GM12892 (cell line): ENCODE results near the gene RAPGEF1.

Source experiments
- DNase-seq: peaks from one replicate; pipeline ENCODE4 v3.0.0; 2011; ENCODE audit not compliant: insufficient read length
- FAIRE-seq: peaks from 2 replicates; lab custom pipeline; 2011; peaks lifted over from hg19 to GRCh38; lab: Jason Lieb, UNC
- POLR2A ChIP-seq: IDR thresholded peaks from 2 replicates; pipeline ENCODE4 v1.6.1; 2011; ENCODE audit warnings: low read depth, low read length, control low read depth
- POLR2AphosphoS5 ChIP-seq: IDR thresholded peaks from 2 replicates; pipeline ENCODE4 v1.6.1; 2011; ENCODE audit warnings: low read depth, low read length, control low read depth
- TAF1 ChIP-seq: IDR thresholded peaks from 2 replicates; pipeline ENCODE4 v1.6.1; 2011; ENCODE audit warnings: low read depth, mild to moderate bottlenecking, control low read depth, low read length, borderline replicate concordance

RAPGEF1 gene

DNA sequence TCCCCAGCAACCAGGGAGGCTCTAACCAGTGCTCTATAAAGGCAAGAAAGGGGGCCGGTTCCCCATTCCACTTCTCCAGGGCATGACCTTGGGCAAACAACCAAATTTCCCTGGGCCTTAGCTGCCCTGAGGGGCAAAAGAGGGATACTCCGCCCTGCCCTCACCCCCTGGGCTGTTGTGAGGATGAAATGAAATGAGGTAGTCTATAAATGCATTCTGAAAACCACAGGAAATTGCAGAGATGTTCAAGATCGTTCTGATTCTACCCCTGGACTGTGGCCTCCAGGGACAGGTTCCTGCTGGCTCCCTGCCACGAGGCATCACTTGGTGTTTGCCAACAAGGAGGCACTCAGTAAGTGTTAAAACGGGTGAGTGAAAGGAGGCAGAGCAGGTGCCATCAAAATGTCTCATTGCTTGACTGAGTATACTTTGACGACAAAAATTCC lies 5.7 kb downstream of the RAPGEF1 start:
- no peak for DNase-seq

DNA sequence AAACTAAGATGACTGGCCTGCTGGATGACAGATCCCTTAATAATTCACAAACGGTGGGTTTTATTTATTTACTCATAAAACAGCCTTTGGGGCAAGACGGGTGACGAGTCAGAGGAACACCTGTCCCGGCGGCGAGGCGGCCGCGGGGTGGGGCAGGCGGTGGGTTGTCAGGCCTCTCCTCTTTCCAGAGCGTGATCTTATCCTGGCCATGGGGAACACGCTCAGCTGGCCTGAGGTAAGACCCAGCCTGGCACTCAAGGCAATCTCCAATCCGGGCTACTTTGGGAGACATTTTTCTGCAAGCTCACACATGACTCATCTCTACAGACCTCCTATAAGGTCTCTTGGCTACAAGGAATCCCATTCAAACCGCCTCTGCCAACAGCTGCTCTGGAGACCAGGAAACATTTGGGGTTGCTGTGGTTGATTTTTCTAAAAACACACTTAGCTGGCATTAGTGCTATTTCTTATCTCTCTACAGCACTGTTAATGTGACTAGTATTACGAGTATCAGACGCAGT lies 6.3 kb downstream of the RAPGEF1 start:
- DNase-seq (no peak), FAIRE-seq (no peak)
- TF ChIP-seq TAF1: no peak
- TF ChIP-seq POLR2A: 0 out of 2 replicates have a peak, but pooled peaks have one; percentile 37
- TF ChIP-seq POLR2AphosphoS5: no peak

More for the DNA sequence above, 5.7 kb downstream of the RAPGEF1 start:
- TF ChIP-seq POLR2AphosphoS5 (no peak), POLR2A (0 out of 2 replicates have a peak, but pooled peaks have one; percentile 5)
- peak; percentile 50 for FAIRE-seq

DNA sequence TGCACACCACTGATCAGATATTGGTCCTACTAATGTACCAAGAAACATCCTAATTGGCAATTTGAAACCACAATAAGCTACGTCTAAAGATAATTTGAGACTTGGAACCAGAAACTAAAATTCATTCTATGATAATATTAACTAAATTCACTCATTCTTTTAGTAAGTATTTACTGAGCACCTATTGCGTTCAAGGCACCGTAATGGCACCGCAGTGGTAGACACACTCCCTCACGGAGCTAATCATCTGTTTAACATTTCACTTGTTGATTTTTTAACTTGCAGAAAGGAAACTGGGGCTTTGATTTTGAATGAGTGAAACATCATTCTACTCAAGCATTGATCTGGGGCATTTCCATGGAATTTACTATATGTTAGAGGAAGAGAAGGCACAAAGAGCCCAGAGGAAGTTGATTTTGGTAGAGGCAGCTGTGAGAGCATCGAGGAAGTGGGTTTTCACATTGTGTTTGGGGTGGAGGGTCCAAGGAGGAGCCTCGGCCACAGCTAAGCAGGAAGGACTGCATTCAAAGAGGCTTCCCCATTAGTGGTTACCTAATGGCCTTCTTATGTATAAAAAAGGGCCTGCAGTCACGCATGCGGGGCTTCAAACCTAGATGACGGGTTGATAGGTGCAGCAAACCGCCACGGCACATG lies 7.1 kb downstream of the RAPGEF1 start:
- no peak for FAIRE-seq
- TF ChIP-seq TAF1: no peak
- no peak for TF ChIP-seq POLR2A
- TF ChIP-seq POLR2AphosphoS5: no peak
- DNase-seq: no peak

DNA sequence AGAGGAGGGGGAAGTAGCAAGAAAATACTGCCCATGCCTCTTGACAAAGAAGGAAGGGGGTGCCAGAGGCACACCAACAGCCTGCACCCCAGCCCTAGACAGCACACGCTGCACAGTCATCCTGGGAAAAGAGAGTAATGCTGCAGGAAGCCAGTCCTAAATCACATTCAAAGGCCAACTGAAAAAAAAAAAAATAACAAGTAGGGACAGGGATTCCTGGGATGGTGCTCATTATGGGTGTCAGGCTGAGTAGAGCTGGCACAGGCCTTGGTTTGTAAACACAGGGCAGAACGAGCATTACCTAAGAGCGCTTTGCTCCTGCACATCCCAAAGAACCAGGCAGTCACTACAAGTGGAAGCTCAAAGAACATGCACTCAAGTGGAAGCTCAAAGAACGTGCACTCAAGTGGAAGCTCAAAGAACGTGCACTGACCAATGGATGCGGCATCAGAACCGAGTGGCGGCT lies 7.8 kb downstream of the RAPGEF1 start:
- DNase-seq: no peak
- no peak for FAIRE-seq
- TF ChIP-seq TAF1 (no peak), POLR2AphosphoS5 (peak; percentile 27; the same call in 1 of the 2 replicates)

DNA sequence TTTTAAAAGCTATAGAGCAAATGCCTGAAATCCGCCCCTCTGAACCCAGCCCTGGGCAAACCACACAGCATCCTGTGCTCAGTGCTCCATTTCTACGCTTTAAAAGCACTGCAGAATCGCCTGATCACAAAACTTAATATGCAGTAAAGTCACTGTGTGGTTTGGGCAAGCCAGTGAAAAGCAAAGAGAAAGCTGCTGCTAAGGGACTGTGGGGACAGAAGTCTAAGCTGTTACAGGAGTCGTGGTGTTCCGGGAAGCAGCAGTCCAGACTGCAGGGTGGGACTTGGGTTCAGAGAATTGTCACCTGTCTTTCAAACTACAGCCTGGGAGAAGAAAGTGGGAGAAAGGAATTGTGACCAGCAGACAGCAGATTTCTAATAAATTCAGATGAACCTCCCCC lies 8.2 kb downstream of the RAPGEF1 start:
- TF ChIP-seq TAF1 (no peak), POLR2A (0 out of 2 replicates have a peak, but pooled peaks have one; percentile 9), POLR2AphosphoS5 (no peak)
- DNase-seq: no peak
- FAIRE-seq: peak; percentile 61

DNA sequence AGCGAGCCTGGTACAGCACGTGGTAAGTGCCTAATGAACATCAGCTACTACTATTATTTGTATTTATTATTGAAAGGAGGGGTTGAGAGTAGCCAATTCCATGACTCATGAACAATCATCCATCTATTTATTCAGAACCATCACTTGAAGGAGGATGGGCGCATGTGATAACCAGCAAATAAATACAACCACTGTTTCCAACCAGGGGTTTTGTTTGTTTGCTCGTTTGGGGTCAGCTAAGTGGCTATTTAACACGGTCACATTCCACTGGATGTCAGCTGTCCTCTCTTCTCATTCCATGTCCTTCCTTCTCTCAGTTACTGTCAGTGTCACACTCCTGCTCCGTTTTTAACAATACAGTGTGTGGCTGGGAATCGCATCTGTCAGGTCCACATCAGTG lies 8.6 kb downstream of the RAPGEF1 start:
- FAIRE-seq (no peak), DNase-seq (no peak)
- no peak for TF ChIP-seq POLR2A
- TF ChIP-seq POLR2AphosphoS5: no peak
- no peak for TF ChIP-seq TAF1

DNA sequence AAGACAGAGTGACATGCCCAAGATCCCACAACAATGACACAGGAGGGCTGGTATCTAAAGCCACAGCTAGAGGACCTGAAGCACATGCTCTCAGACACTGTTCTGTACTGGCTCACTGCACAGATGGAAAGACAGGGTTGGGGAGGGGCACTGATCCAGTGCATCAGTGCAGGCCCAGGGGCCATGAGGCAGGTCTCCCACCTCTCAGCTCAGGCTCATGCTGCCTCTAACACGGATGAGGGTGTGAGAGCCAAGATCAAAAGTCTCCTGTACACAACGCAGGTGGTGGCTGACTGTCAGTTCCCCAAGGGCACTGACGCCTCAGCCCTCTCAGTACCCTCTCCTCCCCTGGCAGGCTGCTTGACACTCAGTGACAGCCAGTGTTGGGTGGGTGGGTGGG lies 10.9 kb downstream of the RAPGEF1 start:
- FAIRE-seq: no peak
- no peak for DNase-seq
- TF ChIP-seq TAF1 (no peak), POLR2AphosphoS5 (peak; percentile 88), POLR2A (peak; percentile 54)

DNA sequence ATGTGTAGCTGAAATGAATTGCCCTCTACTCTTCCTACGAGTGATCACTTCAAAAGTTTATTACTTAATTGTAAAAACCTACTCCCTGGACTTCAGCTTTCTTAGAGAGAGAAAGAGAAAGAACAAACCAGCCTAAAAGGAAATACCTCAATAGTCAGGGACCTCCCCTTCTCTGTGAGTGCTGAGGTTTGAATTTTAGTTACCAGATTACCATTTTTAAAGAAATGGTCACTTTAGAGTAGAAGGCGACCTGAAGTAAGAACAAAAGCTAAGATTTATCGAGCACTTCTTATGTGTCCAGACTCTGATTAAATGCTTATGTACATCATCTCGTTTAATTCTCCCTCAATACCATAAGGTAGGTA lies 11.3 kb downstream of the RAPGEF1 start:
- DNase-seq: no peak
- peak; percentile 63 for FAIRE-seq
- TF ChIP-seq POLR2AphosphoS5 (no peak), POLR2A (no peak), TAF1 (no peak)

DNA sequence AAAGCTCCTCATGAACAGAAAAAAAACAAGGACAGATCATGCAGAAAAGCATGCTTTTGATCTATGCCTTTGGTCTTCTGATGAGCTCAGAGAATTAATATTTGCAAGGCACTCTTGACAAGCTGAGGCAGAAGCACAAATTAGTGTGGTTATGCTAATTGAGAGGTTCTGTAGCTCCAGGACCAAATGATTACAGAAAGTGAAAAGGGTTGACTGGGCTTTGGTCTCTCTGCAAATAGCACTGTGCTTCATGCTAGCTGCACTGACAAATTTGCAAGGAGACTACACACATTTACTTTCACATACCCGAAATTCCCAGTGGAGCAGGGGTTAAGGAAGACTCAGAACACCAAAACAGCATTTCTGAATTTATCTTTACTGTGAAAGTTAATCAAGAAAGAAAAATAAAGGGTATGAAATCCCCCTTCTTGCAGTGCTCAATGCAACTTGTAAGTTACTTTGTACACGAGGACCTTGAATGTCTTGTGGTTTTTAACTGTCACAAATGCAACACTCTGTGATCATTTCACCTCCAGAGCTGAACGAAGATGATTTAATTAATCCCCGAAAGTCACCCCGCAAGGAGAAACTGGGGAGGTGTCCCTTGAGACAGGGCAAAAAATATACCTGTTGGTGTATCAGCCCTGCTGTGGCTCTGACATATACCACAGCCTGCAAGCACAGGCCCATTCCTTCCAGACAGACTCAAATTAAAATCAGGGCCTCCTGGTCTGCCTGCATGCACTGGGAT lies 11.9 kb downstream of the RAPGEF1 start:
- FAIRE-seq (peak; percentile 69), DNase-seq (no peak)
- TF ChIP-seq POLR2A: no peak
- peak; percentile 34; the same call in 1 of the 2 replicates for TF ChIP-seq POLR2AphosphoS5

DNA sequence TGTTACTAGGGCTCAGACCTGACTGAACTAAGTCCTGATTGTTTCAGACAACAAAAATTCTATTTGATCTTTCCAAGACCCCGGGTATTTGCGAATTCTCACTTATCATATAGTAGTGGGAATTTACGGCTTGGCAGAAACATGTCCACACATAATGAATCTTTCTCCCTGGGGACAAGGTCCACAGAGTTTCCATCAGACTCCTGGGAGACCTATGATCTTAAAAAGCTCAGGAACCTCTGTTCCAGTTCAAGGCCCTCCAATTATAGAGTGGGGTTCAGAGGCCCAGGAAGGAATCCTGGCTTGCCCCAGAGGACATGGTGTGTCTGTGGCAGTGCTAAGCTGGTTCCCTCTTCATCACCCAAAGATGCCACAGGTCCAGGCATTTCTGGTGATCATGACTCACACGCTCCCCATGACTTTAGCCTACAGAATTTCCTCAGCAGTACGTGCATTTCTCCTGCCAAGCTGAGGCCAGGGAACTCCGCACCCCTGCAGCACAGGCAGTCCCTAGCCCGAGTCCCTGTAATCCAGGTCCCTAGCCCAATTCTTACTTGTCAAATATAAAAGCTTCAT lies 12.6 kb downstream of the RAPGEF1 start:
- no peak for DNase-seq
- no peak for FAIRE-seq
- no peak for TF ChIP-seq POLR2AphosphoS5
- TF ChIP-seq TAF1: no peak
- no peak for TF ChIP-seq POLR2A

DNA sequence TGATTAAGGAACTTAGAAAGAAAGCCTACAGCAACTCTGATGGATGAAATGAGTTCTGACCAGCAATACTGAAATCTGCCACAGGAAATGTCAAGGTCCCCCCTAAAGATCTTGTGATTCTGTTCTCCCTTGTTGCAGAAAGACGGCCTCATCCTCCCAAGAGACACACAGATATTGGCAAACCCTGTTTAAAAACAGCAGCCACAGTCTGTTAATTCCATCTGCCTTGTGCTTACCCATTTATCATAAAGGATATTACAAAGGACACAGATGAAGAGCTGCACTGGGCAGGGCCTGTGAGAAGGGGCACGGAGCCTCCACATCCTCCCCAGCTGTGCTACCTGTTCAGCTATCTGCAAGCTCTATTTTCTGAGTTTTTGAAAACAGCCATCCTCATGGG lies 15.2 kb downstream of the RAPGEF1 start:
- FAIRE-seq: peak; percentile 57
- DNase-seq: no peak
- TF ChIP-seq POLR2AphosphoS5 (no peak), POLR2A (no peak), TAF1 (no peak)
